H1 (cell line): ENCODE results near the gene UFD1. TPM values are rescaled to one million over a fixed set of nuclear protein-coding genes. Genes with fewer than 3 reads are reported as not detected.

ENCODE experiments used
- CTCF ChIA-PET: fragments of 300-600 bp; sonication (Branson Sonifier 250); formaldehyde crosslinking; loops from one replicate; lab custom pipeline; 2021; ENCODE audit not compliant: partially characterized antibody; lab: Charles Lee
- POLR2A ChIA-PET: fragments of 300-600 bp; sonication (Branson Sonifier 250); formaldehyde crosslinking; loops from one replicate; lab custom pipeline; 2021; ENCODE audit warnings: inconsistent platforms; ENCODE audit not compliant: partially characterized antibody; lab: Charles Lee
- DNase-seq, 2 experiments: peaks; one replicate each; pipeline versions ENCODE4 v3.0.0 to v3.0.0-alpha.2; 2010 to 2022; ENCODE audit warnings: low spot score in 2 of 2, low read depth in 1 of 2, mixed read lengths in 1 of 2
- FAIRE-seq: peaks from 2 replicates; lab custom pipeline; 2011; peaks lifted over from hg19 to GRCh38; lab: Jason Lieb, UNC
- H2AFZ ChIP-seq: 2 replicates; pipeline ENCODE4 v1.8.1; 2012; ENCODE audit warnings: low read length, inconsistent platforms
- H2AK5ac ChIP-seq: 2 replicates; pipeline ENCODE4 v1.6.1; 2013; ENCODE audit warnings: low read depth, low read length
- H2BK120ac ChIP-seq: replicated peaks from 2 replicates; pipeline ENCODE3; 2013; ENCODE audit warnings: low read depth, low read length, inconsistent platforms
- H2BK12ac ChIP-seq: 2 replicates; pipeline ENCODE4 v1.6.1; 2013; ENCODE audit warnings: low read depth, low read length
- H2BK15ac ChIP-seq: 2 replicates; pipeline ENCODE4 v1.6.1; 2013; ENCODE audit warnings: low read length
- H2BK20ac ChIP-seq: 2 replicates; pipeline ENCODE4 v1.6.1; 2013; ENCODE audit warnings: low read length
- H2BK5ac ChIP-seq: 2 replicates; pipeline ENCODE4 v1.6.1; 2013; ENCODE audit warnings: low read depth, low read length
- H3K14ac ChIP-seq: 2 replicates; pipeline ENCODE4 v1.6.1; 2013; ENCODE audit warnings: inconsistent platforms; ENCODE audit not compliant: insufficient read length
- H3K18ac ChIP-seq: 2 replicates; pipeline ENCODE4 v1.6.1; 2013; ENCODE audit warnings: low read length; ENCODE audit errors: extremely low read depth
- H3K23ac ChIP-seq: 2 replicates; pipeline ENCODE4 v1.6.1; 2013; ENCODE audit warnings: inconsistent platforms; ENCODE audit not compliant: insufficient read length
- H3K23me2 ChIP-seq: 2 replicates; pipeline ENCODE4 v1.6.1; 2013; ENCODE audit warnings: low read depth, low read length
- H3K27ac ChIP-seq: 2 replicates; pipeline ENCODE4 v1.6.1; 2011; ENCODE audit warnings: low read depth, low read length, inconsistent platforms
- H3K27me3 ChIP-seq, 4 experiments: replicated peaks in 1 of 4; 1 replicate in 1 of 4; 2 replicates in 3 of 4; pipeline versions ENCODE4 v1.6.1 to v1.8.1; 2011 to 2013; ENCODE audit warnings: low read length in 3 of 4, mild to moderate bottlenecking in 3 of 4, inconsistent platforms in 2 of 4, mixed read lengths in 2 of 4, moderate library complexity in 1 of 4; ENCODE audit not compliant: control insufficient read depth in 3 of 4, insufficient read depth in 3 of 4; ENCODE audit errors: extremely low read depth in 1 of 4
- H3K36me3 ChIP-seq, 4 experiments: 2 replicates each; pipeline versions ENCODE4 v1.6.1 to v1.8.1; 2011 to 2013; ENCODE audit warnings: mild to moderate bottlenecking in 4 of 4, low read length in 3 of 4, moderate library complexity in 2 of 4, control low read depth in 1 of 4, inconsistent platforms in 1 of 4; ENCODE audit not compliant: insufficient read depth in 4 of 4, control insufficient read depth in 2 of 4
- H3K4ac ChIP-seq: replicated peaks from 2 replicates; pipeline ENCODE3; 2013; ENCODE audit warnings: low read length, low read depth, mixed read lengths, inconsistent platforms; ENCODE audit not compliant: insufficient read length
- H3K4me1 ChIP-seq, 4 experiments: replicated peaks in 1 of 4; 1 replicate in 1 of 4; 2 replicates in 3 of 4; pipeline versions ENCODE4 v1.6.1 to v1.8.1; 2011 to 2013; ENCODE audit warnings: low read length in 3 of 4, inconsistent platforms in 2 of 4, mixed read lengths in 1 of 4; ENCODE audit not compliant: insufficient read depth in 4 of 4, control insufficient read depth in 3 of 4
- H3K4me2 ChIP-seq, 2 experiments: 2 replicates each; pipeline versions ENCODE4 v1.6.1 to v1.8.1; 2011 to 2013; ENCODE audit warnings: low read depth in 2 of 2, low read length in 2 of 2, control low read depth in 1 of 2, inconsistent platforms in 1 of 2, mild to moderate bottlenecking in 1 of 2; ENCODE audit not compliant: insufficient read depth in 1 of 2
- H3K4me3 ChIP-seq, 4 experiments: fragments of 200-600, 300-600 bp in 1 of 4; sonication (generic), shearing (Covaris generic), sonication (Bioruptor Twin) in 1 of 4; 2 replicates each; pipeline versions ENCODE4 v1.5.1 to v1.8.1; 2011 to 2016; ENCODE audit warnings: low read length in 4 of 4, low read depth in 3 of 4, control low read depth in 2 of 4, inconsistent platforms in 2 of 4, mild to moderate bottlenecking in 2 of 4, mixed read lengths in 1 of 4, moderate library complexity in 1 of 4; ENCODE audit not compliant: insufficient read depth in 2 of 4; ENCODE audit errors: extremely low read depth in 1 of 4
- H3K56ac ChIP-seq: replicated peaks from 2 replicates; pipeline ENCODE3; 2013; ENCODE audit warnings: low read depth, mild to moderate bottlenecking, mixed read lengths, low read length, inconsistent platforms; ENCODE audit not compliant: insufficient read length
- H3K79me1 ChIP-seq: 2 replicates; pipeline ENCODE4 v1.6.1; 2013; ENCODE audit warnings: low read depth, low read length, control low read depth
- H3K79me2 ChIP-seq, 2 experiments: 2 replicates each; pipeline versions ENCODE4 v1.6.1 to v1.8.1; 2012 to 2013; ENCODE audit warnings: low read length in 2 of 2, mild to moderate bottlenecking in 2 of 2, inconsistent platforms in 1 of 2; ENCODE audit not compliant: insufficient read depth in 2 of 2, control insufficient read depth in 1 of 2
- H3K9ac ChIP-seq, 4 experiments: replicated peaks in 1 of 4; 1 replicate in 1 of 4; 2 replicates in 3 of 4; pipeline versions ENCODE4 v1.6.1 to v1.8.1; 2011 to 2013; ENCODE audit warnings: low read depth in 3 of 4, low read length in 3 of 4, control low read depth in 2 of 4, mild to moderate bottlenecking in 2 of 4, moderate library complexity in 2 of 4, inconsistent platforms in 1 of 4; ENCODE audit errors: extremely low read depth in 1 of 4
- H3K9me3 ChIP-seq, 2 experiments: 2 replicates each; pipeline versions ENCODE4 v1.6.1 to v1.8.1; 2012 to 2013; ENCODE audit warnings: mild to moderate bottlenecking in 2 of 2, moderate library complexity in 2 of 2, control low read depth in 1 of 2, inconsistent platforms in 1 of 2, low read depth in 1 of 2, low read length in 1 of 2, mixed read lengths in 1 of 2; ENCODE audit not compliant: insufficient read depth in 2 of 2
- H4K20me1 ChIP-seq, 2 experiments: replicated peaks in 1 of 2; 2 replicates each; pipeline versions ENCODE3 to v1.8.1; 2011 to 2013; ENCODE audit warnings: inconsistent platforms in 2 of 2, low read length in 2 of 2, mild to moderate bottlenecking in 1 of 2; ENCODE audit not compliant: insufficient read depth in 2 of 2, control insufficient read depth in 1 of 2
- H4K5ac ChIP-seq: 2 replicates; pipeline ENCODE4 v1.6.1; 2013; ENCODE audit warnings: low read length, low read depth, mixed read lengths, inconsistent platforms; ENCODE audit not compliant: insufficient read length
- H4K8ac ChIP-seq: 2 replicates; pipeline ENCODE4 v1.8.0; 2013; ENCODE audit warnings: mild to moderate bottlenecking, moderate library complexity, low read length, inconsistent platforms; ENCODE audit not compliant: insufficient read depth; ENCODE audit errors: extremely low read depth
- H4K91ac ChIP-seq: replicated peaks from 2 replicates; pipeline ENCODE3; 2013; ENCODE audit warnings: low read length, mixed read lengths, inconsistent platforms; ENCODE audit not compliant: insufficient read length
- POLR2AphosphoS5 ChIP-seq: IDR thresholded peaks from 2 replicates; pipeline ENCODE4 v1.6.1; 2011; ENCODE audit warnings: low read depth, low read length
- TEAD4 ChIP-seq: IDR thresholded peaks from 2 replicates; pipeline ENCODE4 v1.6.1; 2012; ENCODE audit warnings: low read depth, low read length, inconsistent platforms, mixed read lengths
- WGBS, 2 experiments: shearing (Covaris generic) in 1 of 2; methylation state at CpG; one replicate each; pipeline versions ENCODE4 v1.1.6 to v1.1.7; 2013 to 2015; ENCODE audit warnings: low lambda C conversion rate in 2 of 2, mixed read lengths in 2 of 2, inconsistent platforms in 1 of 2, low coverage in 1 of 2, missing lambda C conversion rate in 1 of 2; ENCODE audit not compliant: insufficient replicate concordance in 2 of 2, insufficient coverage in 1 of 2, insufficient read length in 1 of 2; ENCODE audit errors: extremely low coverage in 1 of 2, missing lambda C conversion rate in 1 of 2; 5-methylcytosine and 5-hydroxymethylcytosine counted together
- polyA plus RNA-seq, 7 experiments: library from polyadenylated mRNA; depleted of rRNA in 3 of 7; stranded (reverse) in 5 of 7; unstranded in 2 of 7; fragments of >200 nt in 5 of 7; fragments of 200-250 nt in 2 of 7; gene quantifications; 1 replicate in 5 of 7; 2 replicates in 1 of 7; 4 replicates in 1 of 7; pipeline versions ENCODE4 v1.2.1 to v1.2.3, GENCODE V29; 2011 to 2013; ENCODE audit warnings: missing spikeins in 2 of 7, mixed read lengths in 2 of 7
- total RNA-seq: library from RNA; stranded (reverse); fragmentation: NEBNext Ultra II Directional; extraction: Animal tissue kit (Norgen Biotek cat#: 25700); gene quantifications from 2 replicates; pipeline ENCODE4 v1.2.1, GENCODE V29; 2021

The UFD1 gene
- total and polyA plus RNA-seq, 2 of the 8 experiments (the other 6 are each of a cell fraction or from before 2014, with no cell fraction given), result 74.6 to 116 TPM

DNA sequence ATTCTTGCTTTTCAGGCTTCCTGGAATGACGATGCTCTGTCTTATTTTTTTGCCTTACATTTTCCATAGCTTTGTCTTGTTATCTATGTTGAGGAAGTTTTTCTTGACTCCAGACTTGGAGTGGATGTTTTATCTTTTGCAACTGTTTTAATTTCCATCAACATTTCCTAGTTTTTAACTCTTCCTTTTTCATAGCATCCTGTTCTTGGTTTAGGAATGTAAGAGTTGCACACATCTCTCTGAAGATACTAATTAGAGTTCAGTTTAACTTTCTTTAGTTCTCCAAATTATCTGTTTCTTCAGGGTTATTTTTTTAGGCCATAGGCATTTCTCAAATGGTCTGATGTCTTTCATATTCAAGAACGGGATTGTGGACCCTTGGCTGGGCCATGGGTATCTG is 34.8 kb upstream of the UFD1 start:
- Histone ChIP-seq H4K8ac (no peak overlapping the region), H3K4me1 (0 out of 7 replicates have a peak, but pooled peaks cover 0 to 3% (median 0%) of the 10 kb centered on the region in 4 experiments), H2AK5ac (no peak overlapping the region), H2BK20ac (no peak overlapping the region), H3K79me1 (no peaks in the 10 kb centered on the region), H4K20me1 (peaks cover 0 to 2% of the 10 kb centered on the region in 2 experiments), H4K5ac (no peak overlapping the region), H3K4ac (no peak overlapping the region), H3K4me3 (no peak overlapping the region), H2BK15ac (no peak overlapping the region), H2BK12ac (no peak overlapping the region), H3K9ac (no peak overlapping the region), H3K36me3 (peaks cover 2 to 37% (median 9%) of the 10 kb centered on the region in 4 experiments; a peak in 7 of 8 replicates), H3K56ac (no peak overlapping the region), H3K23ac (no peak overlapping the region), H2BK120ac (no peak overlapping the region), H3K23me2 (no peaks in the 10 kb centered on the region), H3K27ac (no peak overlapping the region), H3K4me2 (no peak overlapping the region), H3K14ac (no peak overlapping the region), H2BK5ac (no peak overlapping the region), H3K79me2 (no peaks in the 10 kb centered on the region), H3K18ac (no peak overlapping the region), H3K27me3 (no peaks in the 10 kb centered on the region), H2AFZ (no peak overlapping the region), H3K9me3 (no peaks in the 10 kb centered on the region), H4K91ac (no peak overlapping the region)
- TF ChIP-seq POLR2AphosphoS5, result no peak
- no peak for TF ChIP-seq TEAD4
- FAIRE-seq (no peak), DNase-seq (no peak)
- ChIA-PET POLR2A (interaction anchor here (1.3 to 2.5 kb wide), 2 partner anchors 9 to 13 kb away, joined by 3 to 7 read pairs; no protein-coding TSS in a partner anchor), CTCF (interaction anchor here (1.9 kb wide), 1 partner anchor 118 kb away, joined by 6 read pairs; no protein-coding TSS in a partner anchor)
- WGBS, 2 experiments, result 58% methylated on average over 2 of the region's 2 CpGs; no CpG with 5 or more reads in 1 of the 2 experiments
